Measurements from ENCODE around the gene POLD4.

Gene POLD4

DNA sequence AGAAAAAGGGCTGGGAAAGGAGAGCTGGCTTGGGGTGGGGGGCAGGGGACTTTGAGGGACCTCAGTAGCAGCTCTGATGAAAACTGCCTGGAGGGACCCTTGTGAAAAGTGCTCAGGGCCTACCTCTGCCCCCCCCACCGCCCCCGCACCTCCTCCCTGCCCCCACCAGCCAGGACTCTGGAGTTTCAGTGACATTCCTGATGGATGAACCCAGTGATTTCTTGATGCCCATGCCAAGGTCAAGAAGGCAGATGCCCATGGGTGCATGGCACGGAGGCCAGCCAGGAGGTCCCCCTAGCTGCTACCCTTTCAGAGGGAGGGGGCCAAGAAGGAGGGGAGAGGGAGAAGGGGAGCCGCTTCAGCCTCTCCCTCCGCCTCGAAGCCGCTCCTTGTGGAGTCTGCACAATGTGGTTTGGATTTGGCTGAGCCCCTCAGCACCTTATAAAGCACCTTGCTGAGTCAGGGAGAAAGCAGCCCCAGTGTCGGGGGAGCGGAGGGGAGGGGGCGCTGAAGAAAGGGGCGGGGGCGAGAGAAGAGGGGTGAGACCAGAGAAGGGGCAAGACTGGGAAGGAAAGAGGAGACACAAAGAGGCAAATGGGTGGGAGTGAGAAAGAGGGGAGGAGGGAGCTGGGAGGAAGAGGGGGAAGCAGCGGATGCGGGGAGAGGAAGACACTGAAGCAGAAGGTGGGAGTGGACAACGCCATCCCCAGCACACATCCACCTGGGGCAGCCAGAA, 22.1 kb upstream of the POLD4 start:
- peak overlapping the region; percentile 10; the same call in 1 of the 2 replicates for H3K4me3 ChIP-seq (ENCODE audit: low read length)
- peaks cover 25% of the 10 kb centered on the region for H3K27me3 ChIP-seq (ENCODE audit: control insufficient read depth, insufficient read depth, low read length)
- H3K4me1 ChIP-seq (ENCODE audit: control insufficient read depth, insufficient read depth, low read length), result peaks cover 18% of the 10 kb centered on the region

DNA sequence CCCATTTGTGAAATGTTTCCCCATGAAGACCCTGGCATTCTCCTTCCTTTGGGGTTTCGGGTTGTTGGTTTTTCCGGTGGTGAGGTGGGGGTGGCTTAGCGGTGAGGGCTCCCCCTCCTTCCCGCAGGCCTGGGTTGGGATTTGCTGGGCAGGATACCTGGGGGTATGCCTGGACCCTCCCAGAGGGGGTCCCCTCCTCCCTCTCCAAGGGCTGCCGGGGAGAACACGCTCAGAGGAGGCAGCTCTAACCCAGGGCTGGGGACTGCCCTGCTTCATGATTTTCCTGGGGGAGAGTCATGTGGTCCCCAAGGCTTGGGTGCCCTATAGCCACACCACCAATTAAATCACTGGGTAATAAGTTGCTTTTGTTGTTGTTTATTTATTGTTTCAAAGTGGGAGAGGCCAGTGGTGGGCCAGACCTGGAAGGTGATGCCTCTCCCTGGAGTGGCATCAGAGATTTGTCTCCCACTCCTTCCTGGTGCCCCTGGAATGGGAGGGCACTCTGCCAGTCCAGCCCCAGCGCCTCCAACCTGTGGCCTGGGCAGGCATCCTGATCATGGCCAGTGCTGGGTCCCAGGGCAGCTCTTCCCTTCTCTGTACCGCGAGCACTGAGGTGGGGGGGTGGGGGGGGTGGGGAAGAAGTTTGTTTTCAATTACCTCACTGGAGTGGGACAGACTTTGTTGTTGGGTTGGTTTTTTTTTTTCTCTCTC, 21.4 kb upstream of the POLD4 start:
- Histone ChIP-seq H3K27me3 (ENCODE audit: control insufficient read depth, insufficient read depth, low read length) (peaks cover 25% of the 10 kb centered on the region), H3K4me3 (ENCODE audit: low read length) (peak overlapping the region; percentile 24; the same call in 1 of the 2 replicates), H3K36me3 (ENCODE audit: control insufficient read depth, insufficient read depth, low read length) (no peaks in the 10 kb centered on the region), H3K4me1 (ENCODE audit: control insufficient read depth, insufficient read depth, low read length) (peaks cover 22% of the 10 kb centered on the region), H3K9me3 (ENCODE audit: control insufficient read depth, insufficient read depth, low read length) (no peaks in the 10 kb centered on the region), H3K27ac (ENCODE audit: low read length) (no peak overlapping the region)
- DNase-seq (ENCODE audit: low read depth, low spot score), result no peak
- no CpG with 5 or more reads among the region's 9 CpGs for WGBS (ENCODE audit: insufficient coverage, insufficient read length)

More for the DNA sequence above, 22.1 kb upstream of the POLD4 start:
- Histone ChIP-seq H3K27ac (ENCODE audit: low read length) (no peak overlapping the region), H3K9me3 (ENCODE audit: control insufficient read depth, insufficient read depth, low read length) (no peaks in the 10 kb centered on the region), H3K36me3 (ENCODE audit: control insufficient read depth, insufficient read depth, low read length) (no peaks in the 10 kb centered on the region)
- DNase-seq (ENCODE audit: low read depth, low spot score), result no peak
- WGBS (ENCODE audit: insufficient coverage, insufficient read length), result no CpG with 5 or more reads among the region's 15 CpGs

- Histone ChIP-seq H3K4me1 (ENCODE audit: control insufficient read depth, insufficient read depth, low read length) (peaks cover 22% of the 10 kb centered on the region), H3K27me3 (ENCODE audit: control insufficient read depth, insufficient read depth, low read length) (peaks cover 25% of the 10 kb centered on the region), H3K9me3 (ENCODE audit: control insufficient read depth, insufficient read depth, low read length) (no peaks in the 10 kb centered on the region), H3K4me3 (ENCODE audit: low read length) (peak overlapping the region; percentile 62; the same call in 1 of the 2 replicates), H3K27ac (ENCODE audit: low read length) (no peak overlapping the region), H3K36me3 (ENCODE audit: control insufficient read depth, insufficient read depth, low read length) (no peaks in the 10 kb centered on the region)
- WGBS (ENCODE audit: insufficient coverage, insufficient read length), result no CpG with 5 or more reads among the region's 40 CpGs
- DNase-seq (ENCODE audit: low read depth, low spot score), result no peak
Measured at GRCh38 chr11:67373648-67374570, 20.6 kb upstream of the POLD4 start.

- Histone ChIP-seq H3K9me3 (ENCODE audit: control insufficient read depth, insufficient read depth, low read length) (no peaks in the 10 kb centered on the region), H3K27me3 (ENCODE audit: control insufficient read depth, insufficient read depth, low read length) (peaks cover 25% of the 10 kb centered on the region), H3K36me3 (ENCODE audit: control insufficient read depth, insufficient read depth, low read length) (no peaks in the 10 kb centered on the region), H3K4me1 (ENCODE audit: control insufficient read depth, insufficient read depth, low read length) (peaks cover 22% of the 10 kb centered on the region), H3K27ac (ENCODE audit: low read length) (no peak within 1 kb of the TSS), H3K4me3 (ENCODE audit: low read length) (peak within 1 kb of the TSS; percentile 62; the same call in 1 of the 2 replicates)
- DNase-seq (ENCODE audit: low read depth, low spot score), result no peak
- WGBS (ENCODE audit: insufficient coverage, insufficient read length), result no CpG with 5 or more reads among the region's 76 CpGs
Measured at GRCh38 chr11:67372993-67373647, 19.8 kb upstream of the POLD4 start, which contains the start of gene CLCF1. Gene CLCF1 (minus strand): TSS chr11:67373598. CDS start chr11:67373539, 59 bp downstream.

DNA sequence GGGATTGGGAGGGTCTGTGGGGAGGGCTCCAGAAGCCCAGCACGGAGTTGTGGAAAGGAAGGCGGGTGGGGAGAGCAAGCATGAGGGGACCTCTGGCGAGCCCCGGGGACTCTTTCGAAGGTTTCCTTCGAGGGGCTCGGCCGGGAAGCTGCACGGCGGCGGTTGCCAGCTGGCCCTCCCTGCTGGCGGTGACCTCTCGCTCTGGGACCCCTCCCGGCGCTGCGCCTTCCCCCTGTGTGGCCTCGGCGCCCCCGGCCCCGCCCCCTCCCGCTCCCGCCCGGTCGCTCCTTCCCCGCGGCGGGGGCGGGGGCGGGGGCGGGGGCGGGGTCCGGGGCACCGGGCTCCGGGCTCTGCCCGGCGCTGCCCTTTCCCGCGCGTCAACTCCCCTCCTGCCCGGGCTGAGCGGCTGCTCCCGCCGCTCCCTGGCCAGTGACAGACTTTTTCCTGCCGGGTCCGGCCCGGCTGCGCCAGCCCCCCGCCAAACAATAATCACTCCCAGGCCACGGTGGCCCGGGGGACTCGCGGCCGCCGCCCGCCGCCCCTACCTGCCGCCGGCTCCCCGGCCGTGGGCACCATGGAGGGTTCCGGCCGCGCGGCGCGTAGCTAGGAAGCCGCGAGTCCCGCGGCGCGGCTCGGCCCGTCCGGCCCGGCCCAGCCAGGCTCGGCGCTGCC, 19.1 kb upstream of the POLD4 start:
- peak overlapping the region; percentile 62; the same call in 1 of the 2 replicates for H3K4me3 ChIP-seq (ENCODE audit: low read length)
- H3K36me3 ChIP-seq (ENCODE audit: control insufficient read depth, insufficient read depth, low read length), result no peaks in the 10 kb centered on the region
- peaks cover 25% of the 10 kb centered on the region for H3K27me3 ChIP-seq (ENCODE audit: control insufficient read depth, insufficient read depth, low read length)
- H3K9me3 ChIP-seq (ENCODE audit: control insufficient read depth, insufficient read depth, low read length), result no peaks in the 10 kb centered on the region
- DNase-seq (ENCODE audit: low read depth, low spot score), result no peak
- H3K4me1 ChIP-seq (ENCODE audit: control insufficient read depth, insufficient read depth, low read length), result peaks cover 22% of the 10 kb centered on the region
- WGBS (ENCODE audit: insufficient coverage, insufficient read length), result no CpG with 5 or more reads among the region's 78 CpGs
- no peak overlapping the region for H3K27ac ChIP-seq (ENCODE audit: low read length)

DNA sequence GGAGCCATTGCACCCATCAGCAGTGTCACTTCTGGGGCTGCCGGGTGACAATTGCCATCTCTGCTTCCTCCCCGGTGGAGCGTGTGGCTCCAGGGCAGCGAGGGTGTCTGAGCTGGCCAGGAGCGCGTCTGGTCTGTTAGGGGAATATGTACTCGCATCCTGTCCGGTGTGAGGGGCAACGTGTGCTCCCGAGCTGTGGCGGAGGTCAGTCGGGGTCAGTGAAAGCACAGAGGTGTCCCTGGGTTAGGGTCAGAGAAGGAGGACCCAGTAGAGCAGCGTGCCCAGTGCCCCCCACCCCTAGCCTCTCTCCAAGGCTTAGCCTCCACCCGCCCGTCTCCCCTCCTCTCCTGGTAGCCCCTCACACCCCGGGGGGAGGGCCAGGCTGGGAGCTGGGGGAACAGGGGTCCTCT, 18.6 kb upstream of the POLD4 start:
- Histone ChIP-seq H3K27ac (ENCODE audit: low read length) (no peak overlapping the region), H3K4me3 (ENCODE audit: low read length) (peak overlapping the region; percentile 28; the same call in 1 of the 2 replicates), H3K27me3 (ENCODE audit: control insufficient read depth, insufficient read depth, low read length) (peaks cover 20% of the 10 kb centered on the region), H3K36me3 (ENCODE audit: control insufficient read depth, insufficient read depth, low read length) (no peaks in the 10 kb centered on the region), H3K4me1 (ENCODE audit: control insufficient read depth, insufficient read depth, low read length) (peaks cover 22% of the 10 kb centered on the region), H3K9me3 (ENCODE audit: control insufficient read depth, insufficient read depth, low read length) (no peaks in the 10 kb centered on the region)
- DNase-seq (ENCODE audit: low read depth, low spot score), result no peak
- no CpG with 5 or more reads among the region's 16 CpGs for WGBS (ENCODE audit: insufficient coverage, insufficient read length)

GRCh38 chr11:67371189-67371910, 18.0 kb upstream of the POLD4 start:
- no peak for DNase-seq (ENCODE audit: low read depth, low spot score)
- Histone ChIP-seq H3K4me3 (ENCODE audit: low read length) (no peak overlapping the region; the same call in 1 of the 2 replicates), H3K36me3 (ENCODE audit: control insufficient read depth, insufficient read depth, low read length) (no peaks in the 10 kb centered on the region), H3K4me1 (ENCODE audit: control insufficient read depth, insufficient read depth, low read length) (peaks cover 22% of the 10 kb centered on the region), H3K9me3 (ENCODE audit: control insufficient read depth, insufficient read depth, low read length) (no peaks in the 10 kb centered on the region), H3K27ac (ENCODE audit: low read length) (no peak overlapping the region), H3K27me3 (ENCODE audit: control insufficient read depth, insufficient read depth, low read length) (peaks cover 17% of the 10 kb centered on the region; the same call in 1 of the 2 replicates)
- WGBS (ENCODE audit: insufficient coverage, insufficient read length), result no CpG with 5 or more reads among the region's 8 CpGs

DNA sequence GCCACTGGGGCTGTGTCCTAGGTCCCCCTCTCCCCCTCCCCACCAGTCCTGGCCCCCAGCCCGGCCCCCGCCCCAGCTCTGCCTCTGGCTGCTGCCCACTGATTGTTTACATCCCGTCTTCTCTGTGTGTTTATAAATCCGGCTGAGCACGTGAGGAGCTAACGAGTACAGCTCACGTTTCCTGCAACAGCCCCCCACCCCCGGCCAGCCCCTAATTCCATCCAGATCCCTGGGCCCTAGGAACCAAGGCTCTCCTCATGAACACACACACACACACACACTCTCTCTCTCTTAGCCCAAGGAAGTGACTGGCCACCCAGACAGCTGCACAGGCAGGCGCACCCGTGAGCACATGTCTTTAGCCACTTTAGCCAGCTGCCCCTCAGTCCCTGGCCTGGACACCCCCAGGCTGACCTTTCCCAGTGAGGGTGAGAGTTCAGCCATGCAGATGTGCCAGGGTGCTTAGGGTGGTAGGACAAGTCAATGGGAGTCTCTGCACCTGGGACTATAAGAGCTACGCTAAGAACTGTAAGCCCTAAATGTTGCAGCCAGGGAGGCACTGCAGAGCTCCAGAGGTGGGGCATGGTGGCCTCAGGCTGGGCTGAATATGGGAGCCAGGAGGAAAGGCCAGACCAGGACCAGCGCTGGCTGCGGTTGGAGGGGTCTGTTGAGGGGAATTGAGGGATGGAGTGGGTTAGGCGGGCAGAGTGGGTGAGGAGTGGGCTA, 17.2 kb upstream of the POLD4 start:
- WGBS (ENCODE audit: insufficient coverage, insufficient read length), result no CpG with 5 or more reads among the region's 14 CpGs
- Histone ChIP-seq H3K9me3 (ENCODE audit: control insufficient read depth, insufficient read depth, low read length) (no peaks in the 10 kb centered on the region), H3K36me3 (ENCODE audit: control insufficient read depth, insufficient read depth, low read length) (no peaks in the 10 kb centered on the region), H3K27me3 (ENCODE audit: control insufficient read depth, insufficient read depth, low read length) (peaks cover 14% of the 10 kb centered on the region; the same call in 1 of the 2 replicates), H3K4me1 (ENCODE audit: control insufficient read depth, insufficient read depth, low read length) (peaks cover 21% of the 10 kb centered on the region), H3K4me3 (ENCODE audit: low read length) (no peak overlapping the region), H3K27ac (ENCODE audit: low read length) (no peak overlapping the region)
- DNase-seq (ENCODE audit: low read depth, low spot score), result no peak

Data from iPS DF 6.9 (cell line).